ENCODE data around the gene VARS2. TPM values are rescaled to one million over a fixed set of nuclear protein-coding genes. Genes with fewer than 3 reads are reported as not detected.
A peak's percentile ranks its signal among the peaks of the same experiment; 100 is the strongest.

VARS2 gene
- total RNA-seq, 1 donor from 2014 or later, result 20.0 TPM

- H3K9me3 Mint-ChIP-seq (ENCODE audit: unreplicated experiment), result no peaks in the 10 kb centered on the region
These were observed 31.0 kb upstream of the VARS2 start for GRCh38 chr6:30882759-30883684.

GRCh38 chr6:30883685-30884520, 30.1 kb upstream of the VARS2 start, which contains the start of gene DDR1:
Gene DDR1, plus strand, starts transcription at chr6:30884519. Its CDS starts 4,211 bp downstream, at chr6:30888730.
- peaks cover 6% of the 10 kb centered on the region for H3K27me3 Mint-ChIP-seq (ENCODE audit: unreplicated experiment)
- peaks cover 29% of the 10 kb centered on the region for H3K4me1 Mint-ChIP-seq (ENCODE audit: unreplicated experiment)
- peak within 1 kb of the TSS; percentile 65 for H3K27ac Mint-ChIP-seq (ENCODE audit: unreplicated experiment)
- no peak for TF ChIP-seq CTCF (IDR thresholded peaks at IDR 0.05; ENCODE audit: unreplicated experiment)
- no peaks in the 10 kb centered on the region for H3K36me3 Mint-ChIP-seq (ENCODE audit: low read depth, unreplicated experiment)
- no peak for DNase-seq (ENCODE audit: low spot score)
- H3K4me3 Mint-ChIP-seq (ENCODE audit: unreplicated experiment), result peak within 1 kb of the TSS; percentile 88
- no peaks in the 10 kb centered on the region for H3K9me3 Mint-ChIP-seq (ENCODE audit: unreplicated experiment)

More at GRCh38 chr6:30882759-30883684, 31.0 kb upstream of the VARS2 start:
- DNase-seq (ENCODE audit: low spot score), result no peak
- Mint-ChIP-seq H3K4me1 (ENCODE audit: unreplicated experiment) (peaks cover 29% of the 10 kb centered on the region), H3K27ac (ENCODE audit: unreplicated experiment) (no peak overlapping the region), H3K4me3 (ENCODE audit: unreplicated experiment) (peak overlapping the region; percentile 61), H3K27me3 (ENCODE audit: unreplicated experiment) (peaks cover 6% of the 10 kb centered on the region), H3K36me3 (ENCODE audit: low read depth, unreplicated experiment) (no peaks in the 10 kb centered on the region)
- no peak for TF ChIP-seq CTCF (IDR thresholded peaks at IDR 0.05; ENCODE audit: unreplicated experiment)

- no peak overlapping the region for H3K27ac Mint-ChIP-seq (ENCODE audit: unreplicated experiment)
- H3K9me3 Mint-ChIP-seq (ENCODE audit: unreplicated experiment), result no peaks in the 10 kb centered on the region
- H3K4me1 Mint-ChIP-seq (ENCODE audit: unreplicated experiment), result peaks cover 29% of the 10 kb centered on the region
- no peak for DNase-seq (ENCODE audit: low spot score)
- no peaks in the 10 kb centered on the region for H3K36me3 Mint-ChIP-seq (ENCODE audit: low read depth, unreplicated experiment)
- peaks cover 6% of the 10 kb centered on the region for H3K27me3 Mint-ChIP-seq (ENCODE audit: unreplicated experiment)
- no peak for TF ChIP-seq CTCF (IDR thresholded peaks at IDR 0.05; ENCODE audit: unreplicated experiment)
- H3K4me3 Mint-ChIP-seq (ENCODE audit: unreplicated experiment), result peak overlapping the region; percentile 88
These were observed 29.2 kb upstream of the VARS2 start for GRCh38 chr6:30884521-30885480.

- TF ChIP-seq CTCF (IDR thresholded peaks at IDR 0.05; ENCODE audit: unreplicated experiment), result no peak
- DNase-seq (ENCODE audit: low spot score), result no peak
- Mint-ChIP-seq H3K27ac (ENCODE audit: unreplicated experiment) (peak overlapping the region; percentile 65), H3K9me3 (ENCODE audit: unreplicated experiment) (no peaks in the 10 kb centered on the region), H3K4me3 (ENCODE audit: unreplicated experiment) (peak overlapping the region; percentile 54), H3K4me1 (ENCODE audit: unreplicated experiment) (peaks cover 29% of the 10 kb centered on the region), H3K36me3 (ENCODE audit: low read depth, unreplicated experiment) (no peaks in the 10 kb centered on the region), H3K27me3 (ENCODE audit: unreplicated experiment) (peaks cover 6% of the 10 kb centered on the region)
These were observed 28.5 kb upstream of the VARS2 start for GRCh38 chr6:30885481-30885998.
